Hepatocyte (in vitro differentiated cells): Measurements from ENCODE around the gene PTPRN2. TPM values are rescaled to one million over a fixed set of nuclear protein-coding genes. Genes with fewer than 3 reads are reported as not detected.

Source experiments
- DNase-seq: peaks from one replicate; pipeline ENCODE4 v3.0.0-alpha.2; 2016; ENCODE audit warnings: low spot score
- H2AFZ ChIP-seq: fragments of 200-600 bp; sonication (generic); 2 replicates; pipeline ENCODE4 v1.6.0; 2016; ENCODE audit warnings: antibody characterized with exemption, mild to moderate bottlenecking
- H3K27ac ChIP-seq: fragments of 200-600 bp; sonication (generic); 2 replicates; pipeline ENCODE4 v1.5.1; 2016; ENCODE audit warnings: mild to moderate bottlenecking
- H3K27me3 ChIP-seq: fragments of 200-600 bp; sonication (generic); 2 replicates; pipeline ENCODE4 v1.6.1; 2016
- H3K36me3 ChIP-seq: fragments of 200-600 bp; sonication (generic); replicated peaks from 2 replicates; pipeline ENCODE4 v1.5.1; 2016; ENCODE audit warnings: low read depth; ENCODE audit not compliant: insufficient read depth
- H3K4me1 ChIP-seq: fragments of 200-600 bp; sonication (generic); 2 replicates; pipeline ENCODE4 v1.5.1; 2016; ENCODE audit warnings: mild to moderate bottlenecking, moderate library complexity; ENCODE audit not compliant: insufficient read depth
- H3K4me2 ChIP-seq: fragments of 200-600 bp; sonication (generic); 2 replicates; pipeline ENCODE4 v1.6.0; 2016
- H3K4me3 ChIP-seq: fragments of 200-600 bp; sonication (generic); 2 replicates; pipeline ENCODE4 v1.5.1; 2016; ENCODE audit warnings: mild to moderate bottlenecking
- H3K79me2 ChIP-seq: fragments of 200-600 bp; sonication (generic); 2 replicates; pipeline ENCODE4 v1.6.0; 2017; ENCODE audit warnings: mild to moderate bottlenecking
- H3K9me2 ChIP-seq: fragments of 200-600 bp; sonication (generic); replicated peaks from 2 replicates; pipeline ENCODE4 v1.6.0; 2017; ENCODE audit warnings: mild to moderate bottlenecking; ENCODE audit not compliant: insufficient read depth
- H3K9me3 ChIP-seq: fragments of 200-600 bp; sonication (generic); 2 replicates; pipeline ENCODE4 v1.5.1; 2016; ENCODE audit warnings: low read depth, mild to moderate bottlenecking
- H4K20me1 ChIP-seq: fragments of 200-600 bp; sonication (generic); 2 replicates; pipeline ENCODE4 v1.6.0; 2016; ENCODE audit warnings: mild to moderate bottlenecking; ENCODE audit not compliant: insufficient read depth, poor library complexity, severe bottlenecking
- CTCF ChIP-seq: fragments of 200-600 bp; sonication (generic); IDR thresholded peaks from 2 replicates; pipeline ENCODE4 v1.5.1; 2016; ENCODE audit warnings: antibody characterized with exemption, mild to moderate bottlenecking; ENCODE audit not compliant: poor library complexity
- EZH2 ChIP-seq: fragments of 200-600 bp; sonication (generic); IDR thresholded peaks from 2 replicates; pipeline ENCODE4 v1.6.1; 2016; ENCODE audit warnings: antibody characterized with exemption, mild to moderate bottlenecking, borderline replicate concordance
- EZH2phosphoT487 ChIP-seq: fragments of 200-600 bp; sonication (generic); IDR thresholded peaks from one replicate; pipeline ENCODE4 v1.6.1; 2018; ENCODE audit warnings: antibody characterized with exemption, mild to moderate bottlenecking, low read depth, moderate library complexity; ENCODE audit not compliant: unreplicated experiment, severe bottlenecking
- WGBS: methylation state at CpG from one replicate; pipeline ENCODE4 v1.1.6; 2016; ENCODE audit warnings: low lambda C conversion rate; ENCODE audit errors: missing lambda C conversion rate; 5-methylcytosine and 5-hydroxymethylcytosine counted together
- polyA plus RNA-seq: library from polyadenylated mRNA; unstranded; fragments of >200 nt; fragmentation: Nextera tagmentation; extraction: Ambion mirVana; gene quantifications from 2 replicates; pipeline ENCODE4 v1.2.1, GENCODE V29; 2016
- total RNA-seq: library from RNA; depleted of rRNA; stranded (reverse); fragments of >200 nt; gene quantifications from 2 replicates; pipeline ENCODE4 v1.2.3, GENCODE V29; 2014

The PTPRN2 gene
- total and polyA plus RNA-seq, 2 experiments from 2014 or later, result 2.1 to 3.3 TPM

- no peak for DNase-seq
- Histone ChIP-seq H3K36me3 (no peaks in the 10 kb centered on the region), H3K9me2 (no peaks in the 10 kb centered on the region), H2AFZ (no peak overlapping the region), H4K20me1 (no peaks in the 10 kb centered on the region), H3K4me1 (peaks cover 9% of the 10 kb centered on the region), H3K9me3 (no peaks in the 10 kb centered on the region), H3K4me3 (no peak overlapping the region), H3K4me2 (no peak overlapping the region), H3K79me2 (no peaks in the 10 kb centered on the region), H3K27ac (no peak overlapping the region), H3K27me3 (peaks cover 10% of the 10 kb centered on the region)
- TF ChIP-seq CTCF, result no peak
- no peak for TF ChIP-seq EZH2phosphoT487
- no peak for TF ChIP-seq EZH2
- WGBS, result 55% methylated on average over 7 of the region's 7 CpGs
Observed at GRCh38 chr7:158494162-158494586, 93.4 kb downstream of the PTPRN2 start.

GRCh38 chr7:158492367-158492764, 95.3 kb downstream of the PTPRN2 start:
- Histone ChIP-seq H3K4me1 (no peaks in the 10 kb centered on the region), H3K27me3 (peaks cover 10% of the 10 kb centered on the region), H3K4me3 (no peak overlapping the region), H3K4me2 (no peak overlapping the region), H3K36me3 (no peaks in the 10 kb centered on the region), H3K9me3 (no peaks in the 10 kb centered on the region), H2AFZ (no peak overlapping the region), H3K9me2 (no peaks in the 10 kb centered on the region), H3K79me2 (no peaks in the 10 kb centered on the region), H3K27ac (no peak overlapping the region), H4K20me1 (no peaks in the 10 kb centered on the region)
- TF ChIP-seq EZH2, result no peak
- no peak for TF ChIP-seq CTCF
- TF ChIP-seq EZH2phosphoT487, result no peak
- WGBS, result 82% methylated on average over 5 of the region's 5 CpGs
- no peak for DNase-seq

GRCh38 chr7:158491094-158491493, 96.5 kb downstream of the PTPRN2 start:
- TF ChIP-seq EZH2phosphoT487 (no peak), EZH2 (no peak), CTCF (no peak)
- Histone ChIP-seq H3K4me3 (no peak overlapping the region), H3K9me3 (no peaks in the 10 kb centered on the region), H3K4me1 (no peaks in the 10 kb centered on the region), H2AFZ (no peak overlapping the region), H4K20me1 (no peaks in the 10 kb centered on the region), H3K79me2 (no peaks in the 10 kb centered on the region), H3K4me2 (no peak overlapping the region), H3K27ac (no peak overlapping the region), H3K36me3 (no peaks in the 10 kb centered on the region), H3K27me3 (peaks cover 10% of the 10 kb centered on the region), H3K9me2 (no peaks in the 10 kb centered on the region)
- DNase-seq, result no peak
- whole genome bisulfite sequencing, result 86% methylated on average over 11 of the region's 11 CpGs
